SK-N-SH (cell line): ENCODE data around the gene ADAMTSL1. TPM values are rescaled to one million over a fixed set of nuclear protein-coding genes. Genes with fewer than 3 reads are reported as not detected.

Experiments
- CTCF ChIA-PET: fragments of 300-600, 350-600 bp; formaldehyde crosslinking; extraction: SDS; loops from one replicate; lab custom pipeline; 2021; lab: Yijun Ruan, JAX
- POLR2A ChIA-PET: fragments of 350-600 bp; sonication (Branson Sonifier 250); formaldehyde crosslinking; extraction: SDS; loops from one replicate; lab custom pipeline; 2020; ENCODE audit warnings: antibody characterized with exemption, inconsistent platforms; lab: Yijun Ruan, JAX
- DNase-seq: peaks from one replicate; pipeline ENCODE4 v3.0.0; 2012
- H2AFZ ChIP-seq: fragments of 200-600 bp; sonication (generic); 2 replicates; pipeline ENCODE4 v1.8.1; 2016; ENCODE audit warnings: antibody characterized with exemption, mild to moderate bottlenecking, low read depth
- H3F3A ChIP-seq: fragments of 200-600 bp; sonication (generic); replicated peaks from 2 replicates; pipeline ENCODE3; 2016; ENCODE audit warnings: antibody characterized with exemption, mild to moderate bottlenecking; ENCODE audit not compliant: insufficient read depth
- H3K27ac ChIP-seq, 2 experiments: fragments of 200-500 bp in 1 of 2; fragments of 200-600 bp in 1 of 2; sonication (Bioruptor generic) in 1 of 2; sonication (generic), shearing (Covaris generic) in 1 of 2; 2 replicates each; pipeline versions ENCODE4 v1.5.1 to v1.6.1; 2014 to 2016; ENCODE audit warnings: low read depth in 2 of 2, inconsistent platforms in 1 of 2, low read length in 1 of 2, mild to moderate bottlenecking in 1 of 2, mixed read lengths in 1 of 2
- H3K27me3 ChIP-seq: fragments of 200-600 bp; sonication (generic), shearing (Covaris generic); 2 replicates; pipeline ENCODE4 v1.6.1; 2016; ENCODE audit warnings: mixed run types; ENCODE audit not compliant: insufficient read depth
- H3K36me3 ChIP-seq, 2 experiments: fragments of 200-500 bp in 1 of 2; fragments of 200-600 bp in 1 of 2; sonication (Bioruptor generic) in 1 of 2; sonication (generic) in 1 of 2; replicated peaks in 1 of 2; 2 replicates each; pipeline versions ENCODE3 to v1.5.1; 2014 to 2016; ENCODE audit warnings: low read length in 1 of 2, mild to moderate bottlenecking in 1 of 2; ENCODE audit not compliant: insufficient read depth in 2 of 2, control insufficient read depth in 1 of 2
- H3K4me1 ChIP-seq, 2 experiments: fragments of 200-500 bp in 1 of 2; fragments of 200-600 bp in 1 of 2; sonication (Bioruptor generic) in 1 of 2; sonication (generic), shearing (Covaris generic) in 1 of 2; 2 replicates each; pipeline versions ENCODE4 v1.5.1 to v1.6.1; 2014 to 2016; ENCODE audit warnings: low read depth in 1 of 2, low read length in 1 of 2, mixed run types in 1 of 2; ENCODE audit not compliant: insufficient read depth in 2 of 2, control insufficient read depth in 1 of 2
- H3K4me2 ChIP-seq: fragments of 200-600 bp; sonication (generic), shearing (Covaris generic); 2 replicates; pipeline ENCODE4 v1.6.1; 2017; ENCODE audit warnings: mixed run types
- H3K4me3 ChIP-seq, 2 experiments: fragments of 200-500 bp in 1 of 2; fragments of 200-600 bp in 1 of 2; sonication (Bioruptor generic) in 1 of 2; sonication (generic), shearing (Covaris generic) in 1 of 2; 2 replicates each; pipeline versions ENCODE4 v1.5.1 to v1.8.1; 2014 to 2016; ENCODE audit warnings: low read depth in 2 of 2, inconsistent platforms in 1 of 2, low read length in 1 of 2, mild to moderate bottlenecking in 1 of 2, mixed read lengths in 1 of 2, moderate library complexity in 1 of 2
- H3K79me2 ChIP-seq: fragments of 200-600 bp; sonication (generic); 2 replicates; pipeline ENCODE4 v1.8.1; 2017; ENCODE audit warnings: mild to moderate bottlenecking; ENCODE audit not compliant: insufficient read depth
- H3K9ac ChIP-seq: fragments of 200-600 bp; sonication (generic); 2 replicates; pipeline ENCODE4 v1.6.1; 2017; ENCODE audit warnings: mixed run types
- H3K9me2 ChIP-seq: fragments of 200-600 bp; sonication (generic); 2 replicates; pipeline ENCODE4 v1.6.1; 2017; ENCODE audit warnings: mixed run types
- H3K9me3 ChIP-seq: fragments of 200-600 bp; sonication (generic); 2 replicates; pipeline ENCODE4 v1.6.1; 2017; ENCODE audit warnings: mixed run types, mild to moderate bottlenecking, moderate library complexity
- H4K20me1 ChIP-seq: fragments of 200-600 bp; sonication (generic); 2 replicates; pipeline ENCODE4 v1.6.1; 2017; ENCODE audit warnings: mild to moderate bottlenecking, mixed run types; ENCODE audit not compliant: insufficient read depth
- EZH2phosphoT487 ChIP-seq: fragments of 200-600 bp; sonication (generic); IDR thresholded peaks from 2 replicates; pipeline ENCODE4 v1.6.1; 2017; ENCODE audit warnings: low read depth, mixed run types, mild to moderate bottlenecking, antibody characterized with exemption, moderate library complexity, borderline replicate concordance
- FOSL2 ChIP-seq: IDR thresholded peaks from 2 replicates; pipeline ENCODE4 v1.4.0; 2012; ENCODE audit warnings: low read depth, mild to moderate bottlenecking, moderate library complexity, borderline replicate concordance
- FOXM1 ChIP-seq: IDR thresholded peaks from 2 replicates; pipeline ENCODE4 v1.4.0; 2012; ENCODE audit warnings: low read depth, mild to moderate bottlenecking
- JUND ChIP-seq: IDR thresholded peaks from 2 replicates; pipeline ENCODE4 v1.4.0; 2012
- MEF2A ChIP-seq: IDR thresholded peaks from 2 replicates; pipeline ENCODE4 v1.4.0; 2012; ENCODE audit warnings: low read depth, borderline replicate concordance
- MXI1 ChIP-seq: IDR thresholded peaks from 2 replicates; pipeline ENCODE4 v1.6.1; 2012; ENCODE audit warnings: mild to moderate bottlenecking, low read depth, low read length, improper control_type of control experiment
- NRF1 ChIP-seq: IDR thresholded peaks from 2 replicates; pipeline ENCODE4 v1.6.1; 2012; ENCODE audit warnings: low read depth, mild to moderate bottlenecking, low read length
- RAD21 ChIP-seq: IDR thresholded peaks from 2 replicates; pipeline ENCODE4 v1.6.1; 2012; ENCODE audit warnings: mild to moderate bottlenecking, low read length
- WGBS: methylation state at CpG from one replicate; pipeline ENCODE4 v1.1.6; 2017; ENCODE audit warnings: low lambda C conversion rate; 5-methylcytosine and 5-hydroxymethylcytosine counted together
- polyA plus RNA-seq, 3 experiments: library from polyadenylated mRNA; depleted of rRNA; stranded (reverse); fragments of >200 nt; gene quantifications; 2 replicates each; pipeline ENCODE4 v1.2.3, GENCODE V29; 2012
- TF ChIP-seq, protein P1 (sequence below): fragments of 150-350 bp; IDR thresholded peaks from 2 replicates; pipeline ENCODE4 v1.6.1; 2016; ENCODE audit warnings: mild to moderate bottlenecking, low read depth, low read length
- TF ChIP-seq, protein P2 (sequence below): fragments of 200-600 bp; sonication (generic); IDR thresholded peaks from 2 replicates; pipeline ENCODE4 v1.6.1; 2017; ENCODE audit warnings: antibody characterized with exemption, mild to moderate bottlenecking, moderate library complexity
- TF ChIP-seq, protein P3 (sequence below): IDR thresholded peaks from 2 replicates; pipeline ENCODE4; 2012
- TF ChIP-seq, protein P4 (sequence below): IDR thresholded peaks from 2 replicates; pipeline ENCODE4 v1.6.1; 2012; ENCODE audit warnings: mild to moderate bottlenecking, low read depth, low read length, moderate library complexity

ADAMTSL1 gene
- polyA plus RNA-seq, 1 of the 3 experiments (the other 2 are of a cell fraction): 114 TPM

DNA sequence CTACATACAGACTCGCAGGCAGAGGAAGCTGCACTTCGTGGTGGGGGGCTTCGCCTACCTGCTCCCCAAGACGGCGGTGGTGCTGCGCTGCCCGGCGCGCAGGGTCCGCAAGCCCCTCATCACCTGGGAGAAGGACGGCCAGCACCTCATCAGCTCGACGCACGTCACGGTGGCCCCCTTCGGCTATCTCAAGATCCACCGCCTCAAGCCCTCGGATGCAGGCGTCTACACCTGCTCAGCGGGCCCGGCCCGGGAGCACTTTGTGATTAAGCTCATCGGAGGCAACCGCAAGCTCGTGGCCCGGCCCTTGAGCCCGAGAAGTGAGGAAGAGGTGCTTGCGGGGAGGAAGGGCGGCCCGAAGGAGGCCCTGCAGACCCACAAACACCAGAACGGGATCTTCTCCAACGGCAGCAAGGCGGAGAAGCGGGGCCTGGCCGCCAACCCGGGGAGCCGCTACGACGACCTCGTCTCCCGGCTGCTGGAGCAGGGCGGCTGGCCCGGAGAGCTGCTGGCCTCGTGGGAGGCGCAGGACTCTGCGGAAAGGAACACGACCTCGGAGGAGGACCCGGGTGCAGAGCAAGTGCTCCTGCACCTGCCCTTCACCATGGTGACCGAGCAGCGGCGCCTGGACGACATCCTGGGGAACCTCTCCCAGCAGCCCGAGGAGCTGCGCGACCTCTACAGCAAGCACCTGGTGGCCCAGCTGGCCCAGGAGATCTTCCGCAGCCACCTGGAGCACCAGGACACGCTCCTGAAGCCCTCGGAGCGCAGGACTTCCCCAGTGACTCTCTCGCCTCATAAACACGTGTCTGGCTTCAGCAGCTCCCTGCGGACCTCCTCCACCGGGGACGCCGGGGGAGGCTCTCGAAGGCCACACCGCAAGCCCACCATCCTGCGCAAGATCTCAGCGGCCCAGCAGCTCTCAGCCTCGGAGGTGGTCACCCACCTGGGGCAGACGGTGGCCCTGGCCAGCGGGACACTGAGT, 303.2 kb downstream of the ADAMTSL1 start:
- H3K4me2 ChIP-seq: no peak overlapping the region
- CTCF ChIA-PET: interaction anchor here (2.2 to 2.4 kb wide), 2 partner anchors 14 to 335 kb away, joined by 4 to 10 read pairs; no protein-coding TSS in a partner anchor
- no peak overlapping the region for H3K4me3 ChIP-seq
- peak; percentile 8 for DNase-seq
- no peaks in the 10 kb centered on the region for H3K27me3 ChIP-seq
- no peak overlapping the region for H3K9ac ChIP-seq
- WGBS: 92% methylated on average over 63 of the region's 73 CpGs
- H3K4me1 ChIP-seq: 0 out of 4 replicates have a peak, but pooled peaks cover 0 to 2% of the 10 kb centered on the region in 2 experiments
- H4K20me1 ChIP-seq: no peaks in the 10 kb centered on the region
- peaks cover 4% of the 10 kb centered on the region for H3F3A ChIP-seq
- H3K36me3 ChIP-seq: peaks cover 19 to 45% of the 10 kb centered on the region in 2 experiments
- no peak for TF ChIP-seq NRF1
- no peak for TF ChIP-seq RAD21
- TF ChIP-seq, protein P1, sequence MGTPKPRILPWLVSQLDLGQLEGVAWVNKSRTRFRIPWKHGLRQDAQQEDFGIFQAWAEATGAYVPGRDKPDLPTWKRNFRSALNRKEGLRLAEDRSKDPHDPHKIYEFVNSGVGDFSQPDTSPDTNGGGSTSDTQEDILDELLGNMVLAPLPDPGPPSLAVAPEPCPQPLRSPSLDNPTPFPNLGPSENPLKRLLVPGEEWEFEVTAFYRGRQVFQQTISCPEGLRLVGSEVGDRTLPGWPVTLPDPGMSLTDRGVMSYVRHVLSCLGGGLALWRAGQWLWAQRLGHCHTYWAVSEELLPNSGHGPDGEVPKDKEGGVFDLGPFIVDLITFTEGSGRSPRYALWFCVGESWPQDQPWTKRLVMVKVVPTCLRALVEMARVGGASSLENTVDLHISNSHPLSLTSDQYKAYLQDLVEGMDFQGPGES: no peak
- TF ChIP-seq FOXM1: no peak
- TF ChIP-seq, protein P2, sequence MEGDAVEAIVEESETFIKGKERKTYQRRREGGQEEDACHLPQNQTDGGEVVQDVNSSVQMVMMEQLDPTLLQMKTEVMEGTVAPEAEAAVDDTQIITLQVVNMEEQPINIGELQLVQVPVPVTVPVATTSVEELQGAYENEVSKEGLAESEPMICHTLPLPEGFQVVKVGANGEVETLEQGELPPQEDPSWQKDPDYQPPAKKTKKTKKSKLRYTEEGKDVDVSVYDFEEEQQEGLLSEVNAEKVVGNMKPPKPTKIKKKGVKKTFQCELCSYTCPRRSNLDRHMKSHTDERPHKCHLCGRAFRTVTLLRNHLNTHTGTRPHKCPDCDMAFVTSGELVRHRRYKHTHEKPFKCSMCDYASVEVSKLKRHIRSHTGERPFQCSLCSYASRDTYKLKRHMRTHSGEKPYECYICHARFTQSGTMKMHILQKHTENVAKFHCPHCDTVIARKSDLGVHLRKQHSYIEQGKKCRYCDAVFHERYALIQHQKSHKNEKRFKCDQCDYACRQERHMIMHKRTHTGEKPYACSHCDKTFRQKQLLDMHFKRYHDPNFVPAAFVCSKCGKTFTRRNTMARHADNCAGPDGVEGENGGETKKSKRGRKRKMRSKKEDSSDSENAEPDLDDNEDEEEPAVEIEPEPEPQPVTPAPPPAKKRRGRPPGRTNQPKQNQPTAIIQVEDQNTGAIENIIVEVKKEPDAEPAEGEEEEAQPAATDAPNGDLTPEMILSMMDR: no peak
- TF ChIP-seq JUND: no peak
- TF ChIP-seq, protein P3, sequence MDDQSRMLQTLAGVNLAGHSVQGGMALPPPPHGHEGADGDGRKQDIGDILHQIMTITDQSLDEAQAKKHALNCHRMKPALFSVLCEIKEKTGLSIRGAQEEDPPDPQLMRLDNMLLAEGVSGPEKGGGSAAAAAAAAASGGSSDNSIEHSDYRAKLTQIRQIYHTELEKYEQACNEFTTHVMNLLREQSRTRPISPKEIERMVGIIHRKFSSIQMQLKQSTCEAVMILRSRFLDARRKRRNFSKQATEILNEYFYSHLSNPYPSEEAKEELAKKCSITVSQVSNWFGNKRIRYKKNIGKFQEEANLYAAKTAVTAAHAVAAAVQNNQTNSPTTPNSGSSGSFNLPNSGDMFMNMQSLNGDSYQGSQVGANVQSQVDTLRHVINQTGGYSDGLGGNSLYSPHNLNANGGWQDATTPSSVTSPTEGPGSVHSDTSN: no peak
- no peak for TF ChIP-seq MEF2A
- no peak for TF ChIP-seq EZH2phosphoT487
- no peak for TF ChIP-seq FOSL2
- TF ChIP-seq MXI1: no peak
- TF ChIP-seq, protein P4, sequence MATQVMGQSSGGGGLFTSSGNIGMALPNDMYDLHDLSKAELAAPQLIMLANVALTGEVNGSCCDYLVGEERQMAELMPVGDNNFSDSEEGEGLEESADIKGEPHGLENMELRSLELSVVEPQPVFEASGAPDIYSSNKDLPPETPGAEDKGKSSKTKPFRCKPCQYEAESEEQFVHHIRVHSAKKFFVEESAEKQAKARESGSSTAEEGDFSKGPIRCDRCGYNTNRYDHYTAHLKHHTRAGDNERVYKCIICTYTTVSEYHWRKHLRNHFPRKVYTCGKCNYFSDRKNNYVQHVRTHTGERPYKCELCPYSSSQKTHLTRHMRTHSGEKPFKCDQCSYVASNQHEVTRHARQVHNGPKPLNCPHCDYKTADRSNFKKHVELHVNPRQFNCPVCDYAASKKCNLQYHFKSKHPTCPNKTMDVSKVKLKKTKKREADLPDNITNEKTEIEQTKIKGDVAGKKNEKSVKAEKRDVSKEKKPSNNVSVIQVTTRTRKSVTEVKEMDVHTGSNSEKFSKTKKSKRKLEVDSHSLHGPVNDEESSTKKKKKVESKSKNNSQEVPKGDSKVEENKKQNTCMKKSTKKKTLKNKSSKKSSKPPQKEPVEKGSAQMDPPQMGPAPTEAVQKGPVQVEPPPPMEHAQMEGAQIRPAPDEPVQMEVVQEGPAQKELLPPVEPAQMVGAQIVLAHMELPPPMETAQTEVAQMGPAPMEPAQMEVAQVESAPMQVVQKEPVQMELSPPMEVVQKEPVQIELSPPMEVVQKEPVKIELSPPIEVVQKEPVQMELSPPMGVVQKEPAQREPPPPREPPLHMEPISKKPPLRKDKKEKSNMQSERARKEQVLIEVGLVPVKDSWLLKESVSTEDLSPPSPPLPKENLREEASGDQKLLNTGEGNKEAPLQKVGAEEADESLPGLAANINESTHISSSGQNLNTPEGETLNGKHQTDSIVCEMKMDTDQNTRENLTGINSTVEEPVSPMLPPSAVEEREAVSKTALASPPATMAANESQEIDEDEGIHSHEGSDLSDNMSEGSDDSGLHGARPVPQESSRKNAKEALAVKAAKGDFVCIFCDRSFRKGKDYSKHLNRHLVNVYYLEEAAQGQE: no peak
- TF ChIP-seq, all 33 proteins: peak for 0
- H2AFZ ChIP-seq: no peak overlapping the region
- no peaks in the 10 kb centered on the region for H3K9me3 ChIP-seq
- POLR2A ChIA-PET: no interaction called here
- H3K9me2 ChIP-seq: no peaks in the 10 kb centered on the region
- peaks cover 18% of the 10 kb centered on the region for H3K79me2 ChIP-seq
- H3K27ac ChIP-seq: no peak overlapping the region
